Measurements from ENCODE around the gene OGFOD2. TPM values are rescaled to one million over a fixed set of nuclear protein-coding genes. Genes with fewer than 3 reads are reported as not detected.

Gene OGFOD2
- total RNA-seq, 1 donor from 2014 or later, result 16.2 TPM

DNA sequence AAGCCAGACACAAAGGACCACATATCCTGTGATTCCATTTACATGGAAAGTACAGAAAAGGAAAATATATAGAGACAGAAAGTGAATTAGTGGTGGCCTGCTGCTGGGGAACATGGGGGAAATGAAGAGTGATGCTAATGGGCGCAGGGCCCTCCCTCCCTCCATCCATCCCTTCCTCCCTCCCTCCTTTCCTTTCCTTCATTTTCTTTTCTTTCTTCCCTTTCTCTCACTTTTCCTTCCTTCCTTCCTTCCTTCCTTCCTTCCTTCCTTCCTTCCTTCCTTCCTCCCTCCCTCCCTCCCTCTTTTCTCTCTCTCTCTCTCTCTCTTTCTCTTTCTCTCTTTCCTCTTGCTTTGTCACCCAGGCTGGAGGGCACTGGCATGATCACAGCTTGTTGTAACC is 42.7 kb downstream of the OGFOD2 start:
- ATAC-seq (no peak), DNase-seq (ENCODE audit: missing footprints) (no peak)
- intact Hi-C loops (cut with DNase I), result no loop called here

DNA sequence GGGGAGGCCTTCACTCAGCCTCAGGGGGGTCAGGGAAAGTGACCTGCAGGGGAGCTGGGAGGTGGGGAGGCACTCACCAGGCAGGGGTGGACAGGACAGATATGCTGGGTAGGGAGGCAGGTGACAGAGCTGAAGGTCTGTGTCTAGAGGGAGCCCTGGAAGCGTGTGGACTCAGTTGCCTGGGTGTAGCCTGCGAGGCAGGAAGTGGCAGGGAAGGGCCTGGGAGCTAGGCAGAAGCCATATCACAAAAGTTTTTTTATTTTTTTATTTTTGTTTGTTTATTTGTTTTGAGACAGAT is 44.7 kb downstream of the OGFOD2 start:
- DNase-seq (ENCODE audit: missing footprints) (no peak), ATAC-seq (no peak)
- intact Hi-C loops (cut with DNase I), result no loop called here

GRCh38 chr12:123021688-123022604 is 46.9 kb downstream of the OGFOD2 start:
- intact Hi-C loops (cut with DNase I), result no loop called here
- no peak for DNase-seq (ENCODE audit: missing footprints)
- ATAC-seq, result no peak

DNA sequence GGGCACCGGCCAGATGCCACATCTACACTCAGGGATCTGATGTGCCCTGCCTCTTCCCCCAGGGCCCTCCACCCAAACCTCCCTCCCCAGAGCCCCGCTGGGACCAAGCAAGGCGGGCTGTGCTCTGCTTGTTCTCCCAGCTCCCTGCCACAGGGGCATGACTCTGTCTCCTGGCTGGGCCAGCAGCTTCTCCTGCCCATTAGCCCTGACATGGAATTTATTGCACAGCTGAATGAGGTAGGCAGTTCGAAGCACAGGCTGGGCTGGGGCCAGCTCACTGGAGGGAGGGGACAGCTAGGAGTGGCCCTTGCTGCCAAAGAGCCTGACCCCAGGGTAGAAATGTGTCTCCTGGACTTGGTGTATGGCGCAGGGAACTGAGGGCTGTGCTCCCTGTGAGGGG is 47.8 kb downstream of the OGFOD2 start:
- ATAC-seq, result no peak
- DNase-seq (ENCODE audit: missing footprints), result no peak
- intact Hi-C loops (cut with DNase I), result no loop called here

GRCh38 chr12:123024819-123025391 is 49.9 kb downstream of the OGFOD2 start:
- DNase-seq (ENCODE audit: missing footprints), result no peak
- intact Hi-C loops (cut with DNase I), result no loop called here
- ATAC-seq, result no peak

- no peak for ATAC-seq
- intact Hi-C loops (cut with DNase I), result no loop called here
- DNase-seq (ENCODE audit: missing footprints), result no peak
Measured at GRCh38 chr12:123026094-123026853, 51.2 kb downstream of the OGFOD2 start.

DNA sequence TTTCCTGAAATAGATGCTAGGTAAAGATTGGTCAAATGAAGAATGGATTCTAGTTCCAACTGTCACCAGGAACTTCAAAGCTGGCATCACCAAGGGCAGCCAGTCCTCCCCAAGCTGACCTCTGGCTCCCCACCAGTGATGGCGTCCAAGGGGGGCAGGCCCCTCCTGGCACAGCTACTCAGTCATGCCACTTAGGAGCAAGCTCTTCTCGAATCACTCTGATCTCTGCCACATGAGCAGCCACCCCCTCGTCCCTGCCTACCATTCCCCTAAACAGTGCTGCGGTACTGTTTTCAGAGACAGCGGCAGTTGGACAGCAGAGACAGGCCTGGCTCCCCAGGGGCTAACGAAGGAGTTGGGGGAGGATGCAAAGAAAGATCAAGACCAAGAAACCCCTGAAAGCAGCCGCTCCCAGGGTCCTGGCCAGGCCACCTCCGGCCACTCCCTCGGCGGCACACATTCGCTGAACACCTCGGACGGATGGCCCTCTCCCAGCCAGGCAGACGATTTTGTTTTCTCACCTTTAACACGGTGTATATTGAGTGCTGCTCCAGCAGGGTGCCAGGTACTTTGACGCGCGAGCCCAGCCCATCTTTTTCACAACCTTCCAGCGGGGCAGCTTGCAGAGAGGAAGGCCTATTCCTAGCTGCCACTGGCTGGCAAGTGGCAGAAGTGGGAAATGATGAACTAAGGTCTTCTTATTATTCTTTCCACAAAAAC is 52.8 kb downstream of the OGFOD2 start:
- intact Hi-C loops (cut with DNase I), result no loop called here
- no peak for ATAC-seq
- DNase-seq (ENCODE audit: missing footprints), result no peak

DNA sequence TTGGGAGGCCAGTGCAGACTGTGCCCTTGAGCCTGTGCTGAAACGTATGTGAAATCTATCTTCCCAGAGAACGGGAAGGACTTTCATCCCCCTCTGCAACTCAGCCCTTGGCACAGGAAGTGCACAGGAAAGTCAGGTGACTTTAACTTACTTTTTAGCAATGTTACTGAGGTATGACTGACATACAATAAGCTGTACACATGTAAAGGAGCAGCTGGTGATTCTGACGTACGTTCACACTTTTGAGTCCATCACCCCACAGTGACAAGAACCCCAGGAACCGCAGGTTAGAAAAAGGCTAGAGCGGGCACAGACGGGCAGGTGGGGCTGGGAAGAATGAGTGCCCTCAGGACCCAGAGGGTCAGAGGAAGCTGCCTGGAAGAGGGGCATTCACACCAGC is 53.4 kb downstream of the OGFOD2 start:
- no peak for DNase-seq (ENCODE audit: missing footprints)
- intact Hi-C loops (cut with DNase I), result no loop called here
- no peak for ATAC-seq

DNA sequence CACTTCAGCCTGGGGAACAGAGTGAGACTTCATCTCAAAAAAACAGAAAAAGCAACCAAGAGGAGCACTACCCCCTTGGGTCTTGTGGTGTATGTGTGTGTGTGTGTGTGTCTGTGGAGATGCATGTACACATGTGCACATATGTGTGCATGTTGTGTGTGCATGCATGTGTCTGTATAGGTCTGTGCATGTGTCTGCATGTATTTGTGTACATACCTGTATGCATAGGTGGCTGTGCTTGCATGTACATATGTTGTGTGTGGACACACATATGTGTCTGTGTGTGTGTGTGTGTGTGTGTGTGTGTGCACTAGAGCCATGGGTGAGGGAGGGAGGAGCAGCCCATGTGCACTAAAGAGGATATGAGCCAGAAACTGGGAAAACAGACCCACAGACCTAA is 54.5 kb downstream of the OGFOD2 start:
- intact Hi-C loops (cut with DNase I), result no loop called here
- DNase-seq (ENCODE audit: missing footprints) (no peak), ATAC-seq (no peak)

Small RNA genes within 50 kb of the gene (microRNA-seq; reads per million reads assigned to microRNA genes)
- not detected for gene MIR4304

Other genes with a start within 250 kb of the OGFOD2 start
- gene HCAR1, start 244.4 kb upstream of the OGFOD2 start, total RNA-seq, result 0.08 TPM
- 28.1 TPM for gene DENR, start 222.4 kb upstream of the OGFOD2 start, total RNA-seq
- 0.49 TPM for gene CCDC62, start 200.7 kb upstream of the OGFOD2 start, total RNA-seq
- gene HIP1R, start 139.8 kb upstream of the OGFOD2 start, total RNA-seq, result 17.6 TPM
- gene VPS37B, start 79.1 kb upstream of the OGFOD2 start, total RNA-seq, result 25.4 TPM
- gene ABCB9, start 8.8 kb upstream of the OGFOD2 start, total RNA-seq, result 4.4 TPM
- 158 TPM for gene ARL6IP4, start 5.4 kb downstream of the OGFOD2 start, total RNA-seq
- gene PITPNM2, start 175.8 kb downstream of the OGFOD2 start, total RNA-seq, result 19.6 TPM